ENCODE measurements around the gene IPO4.

Gene IPO4

GRCh38 chr14:24139272-24139934 is 49.2 kb downstream of the IPO4 start:
- intact Hi-C loops (cut with DNase I) = no loop called here
- DNase-seq = no peak

DNA sequence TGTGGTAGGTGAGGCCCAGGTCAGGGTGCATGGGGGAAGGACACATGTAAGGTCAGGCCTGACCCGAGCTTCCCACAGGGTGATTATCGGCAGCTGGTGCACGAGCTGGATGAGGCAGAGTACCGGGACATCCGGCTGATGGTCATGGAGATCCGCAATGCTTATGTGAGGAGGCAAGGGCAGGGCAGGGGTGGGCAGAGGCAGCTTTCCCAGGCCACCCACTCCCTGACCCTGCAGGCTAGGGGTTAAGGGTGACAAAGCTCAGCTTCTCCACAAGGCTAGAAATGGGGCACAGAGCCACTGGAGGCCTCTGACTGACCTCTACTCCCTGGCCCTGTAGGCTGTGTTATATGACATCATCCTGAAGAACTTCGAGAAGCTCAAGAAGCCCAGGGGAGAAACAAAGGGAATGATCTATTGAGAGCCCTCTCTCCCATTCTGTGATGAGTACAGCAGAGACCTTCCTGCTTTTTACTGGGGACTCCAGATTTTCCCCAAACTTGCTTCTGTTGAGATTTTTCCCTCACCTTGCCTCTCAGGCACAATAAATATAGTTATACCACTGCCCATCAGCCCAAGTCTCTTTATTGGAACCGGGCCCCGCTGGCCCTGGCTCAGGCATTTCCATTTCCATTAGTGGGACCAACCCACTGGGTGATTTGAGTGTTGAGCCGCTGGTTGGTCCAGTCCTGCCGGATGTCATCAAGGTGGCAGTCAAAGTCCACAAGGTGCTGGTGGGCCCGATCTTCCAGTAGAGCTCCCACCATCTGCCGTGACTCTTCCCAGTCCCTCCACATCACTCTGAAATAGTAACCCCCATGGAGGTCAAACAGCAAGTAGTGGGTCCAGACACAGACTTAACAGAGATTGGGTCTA is 50.0 kb downstream of the IPO4 start:
- no peak for DNase-seq
- intact Hi-C loops (cut with DNase I) = no loop called here

GRCh38 chr14:24137529-24138395 is 50.9 kb downstream of the IPO4 start:
- DNase-seq = no peak
- intact Hi-C loops (cut with DNase I) = no loop called here

GRCh38 chr14:24136684-24137528 is 51.7 kb downstream of the IPO4 start:
- peak in 2 of 42 donors; percentile 20 to 47 for DNase-seq
- intact Hi-C loops (cut with DNase I) = no loop called here

DNA sequence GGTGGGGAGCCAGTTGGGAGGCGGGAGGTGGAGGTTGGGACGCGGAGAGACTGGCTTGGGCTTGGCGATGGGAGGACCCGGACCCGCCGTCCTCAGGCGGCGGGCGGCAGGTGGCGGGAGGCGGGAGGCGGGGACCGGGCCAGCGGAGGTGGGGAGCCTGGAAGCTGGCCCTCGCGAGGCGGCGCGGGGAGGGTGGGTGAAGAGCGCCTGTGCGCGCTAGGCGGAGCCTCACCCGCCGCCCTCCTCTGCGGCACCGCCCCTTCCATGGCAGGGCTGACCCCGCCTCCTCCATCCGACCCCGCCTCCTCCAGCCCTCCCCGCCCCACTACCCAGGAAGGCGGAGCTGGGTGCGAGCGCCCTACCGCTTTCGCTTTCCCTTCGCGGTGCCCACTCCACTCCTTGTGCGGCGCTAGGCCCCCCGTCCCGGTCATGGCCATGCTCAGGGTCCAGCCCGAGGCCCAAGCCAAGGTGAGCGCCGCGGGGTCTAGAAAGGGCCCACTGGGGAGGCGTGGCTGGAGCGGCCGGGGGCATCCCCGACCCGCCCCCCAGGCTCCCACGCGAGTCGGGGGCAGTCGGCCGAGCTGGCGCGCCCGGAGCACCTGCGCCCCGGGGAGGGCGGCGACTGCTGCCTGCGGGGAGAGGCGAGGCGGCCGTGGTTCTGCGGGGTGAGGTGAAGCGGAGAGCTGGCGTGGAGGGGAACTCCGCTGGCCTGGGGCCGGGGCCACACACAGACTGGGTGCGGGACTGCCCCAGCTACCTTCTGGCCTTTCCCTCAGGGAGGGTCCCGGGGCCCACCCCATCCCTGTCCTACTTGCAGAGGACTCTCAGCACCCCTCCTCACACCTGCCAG is 52.6 kb downstream of the IPO4 start, which contains the start of gene PSME1:
PSME1 (plus strand) TSS at position 361 of the 850 bp plus-strand sequence; CDS start at position 430, 69 bp downstream.
- intact Hi-C loops (cut with DNase I) = no loop called here
- peak; percentile 80 to 98 (median 95) for DNase-seq

DNA sequence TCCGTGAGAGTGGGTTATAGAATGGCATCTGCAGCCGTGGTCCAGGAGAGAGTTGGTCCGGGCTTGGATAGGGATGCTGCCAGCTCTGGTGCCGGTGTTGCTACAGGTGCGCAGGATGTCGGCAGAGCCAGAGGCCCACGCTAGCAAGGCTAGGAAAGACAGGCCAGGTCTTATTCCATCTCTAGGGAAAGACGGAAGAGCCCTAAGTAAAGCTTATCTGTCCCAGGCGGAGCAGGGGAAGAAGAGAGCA is 53.1 kb downstream of the IPO4 start:
- intact Hi-C loops (cut with DNase I) = no loop called here
- peak in 7 of 42 donors; percentile 17 to 47 (median 23) for DNase-seq

DNA sequence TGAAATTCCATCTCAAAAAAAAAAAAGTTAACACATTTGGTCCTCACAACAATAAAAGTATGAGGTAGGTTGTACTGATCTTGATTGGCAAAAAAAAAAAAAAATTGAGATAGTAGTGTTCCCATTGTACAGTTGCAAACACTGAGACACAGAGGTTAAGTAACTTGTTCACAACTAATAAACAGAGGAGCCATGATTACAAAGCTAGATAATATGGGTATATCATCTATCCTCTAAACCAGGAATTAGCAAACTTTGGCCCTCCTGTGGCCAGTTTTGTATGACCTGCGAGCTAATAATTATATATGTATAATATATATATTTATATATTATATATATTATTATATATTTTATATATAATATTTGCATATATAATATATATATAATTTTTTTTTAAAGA is 54.9 kb downstream of the IPO4 start:
- intact Hi-C loops (cut with DNase I) = no loop called here
- DNase-seq = no peak

DNA sequence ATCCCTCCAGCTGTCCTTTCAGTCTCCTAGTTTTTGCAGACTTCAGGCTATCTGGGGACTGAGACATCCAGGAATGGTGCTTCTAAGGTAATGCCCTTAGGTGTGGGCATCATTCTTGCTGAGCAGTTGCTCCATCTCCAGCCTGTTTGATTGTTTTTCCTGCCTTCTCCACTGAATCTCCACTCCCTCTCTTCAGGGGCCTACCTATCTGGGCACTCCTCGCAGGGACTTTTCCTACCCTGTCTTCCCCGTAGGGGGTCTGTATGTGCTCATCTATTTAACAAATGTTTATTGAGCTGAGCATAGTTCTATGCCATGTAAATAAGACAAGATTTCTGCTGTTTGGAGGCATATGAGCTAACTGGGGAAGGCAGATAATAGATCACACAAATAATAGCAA is 55.6 kb downstream of the IPO4 start:
- no peak for DNase-seq
- intact Hi-C loops (cut with DNase I) = no loop called here

- DNase-seq = no peak
- intact Hi-C loops (cut with DNase I) = no loop called here
Measured at GRCh38 chr14:24132061-24132685, 56.4 kb downstream of the IPO4 start.

- intact Hi-C loops (cut with DNase I) = no loop called here
- no peak for DNase-seq
Measured at GRCh38 chr14:24131549-24131966, 57.1 kb downstream of the IPO4 start.

- intact Hi-C loops (cut with DNase I) = no loop called here
- DNase-seq = no peak
Measured at GRCh38 chr14:24130717-24131548, 57.7 kb downstream of the IPO4 start.

DNA sequence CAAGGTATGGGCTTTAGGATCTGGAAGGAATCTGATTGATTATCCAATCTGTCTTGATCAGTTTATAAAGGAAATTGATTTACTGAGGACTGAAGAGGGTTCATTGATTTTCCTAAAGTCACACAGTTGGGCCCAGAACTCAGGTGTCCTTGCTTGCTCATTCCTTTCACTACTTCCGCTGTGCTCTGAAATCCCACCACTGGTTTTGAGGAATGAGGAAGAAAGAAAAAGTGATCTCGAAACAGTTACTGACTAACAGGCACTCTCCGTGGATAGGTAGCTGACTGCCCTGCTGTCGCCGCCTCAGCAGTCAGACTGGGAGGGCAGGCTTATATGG is 58.3 kb downstream of the IPO4 start, which contains the start of gene FITM1:
FITM1 (plus strand) TSS at position 280 of the 337 bp plus-strand sequence. CDS start 905 bp downstream, outside the sequence.
- intact Hi-C loops (cut with DNase I) = no loop called here
- no peak for DNase-seq

Data from head of caudate nucleus (tissue), 42 donors.